CD14-positive monocyte (primary cell): ENCODE results near the gene CEP290. TPM values are rescaled to one million over a fixed set of nuclear protein-coding genes. Genes with fewer than 3 reads are reported as not detected.

ENCODE experiments used
- DNase-seq, 3 donors: peaks; one replicate each; pipeline ENCODE4 v3.0.0-alpha.2; 2011 to 2022
- H2AFZ ChIP-seq: 2 replicates; pipeline ENCODE4 v1.6.0; 2012; ENCODE audit warnings: mild to moderate bottlenecking, low read depth, low read length, inconsistent platforms; ENCODE audit not compliant: insufficient read depth, poor library complexity, severe bottlenecking
- H3K27ac ChIP-seq, 2 donors: 1 replicate in 1 of 2; 2 replicates in 1 of 2; pipeline ENCODE4 v1.5.1; 2012 to 2013; ENCODE audit warnings: low read length in 2 of 2, control low read depth in 1 of 2, inconsistent platforms in 1 of 2, low read depth in 1 of 2, mild to moderate bottlenecking in 1 of 2
- H3K27me3 ChIP-seq, 2 donors: one replicate each; pipeline versions ENCODE4 v1.6.0 to v1.6.1; 2011 to 2013; ENCODE audit warnings: low read length in 2 of 2; ENCODE audit not compliant: control insufficient read depth in 2 of 2, insufficient read depth in 2 of 2
- H3K36me3 ChIP-seq, 2 donors: replicated peaks in 1 of 2; 1 replicate in 1 of 2; 2 replicates in 1 of 2; pipeline versions ENCODE4 v1.5.1 to v1.6.1; 2012 to 2013; ENCODE audit warnings: low read length in 2 of 2, control low read depth in 1 of 2, inconsistent platforms in 1 of 2, mild to moderate bottlenecking in 1 of 2; ENCODE audit not compliant: insufficient read depth in 2 of 2, control insufficient read depth in 1 of 2
- H3K4me1 ChIP-seq, 2 donors: 1 replicate in 1 of 2; 2 replicates in 1 of 2; pipeline versions ENCODE4 v1.5.1 to v1.6.1; 2012 to 2013; ENCODE audit warnings: low read length in 2 of 2, control low read depth in 1 of 2, inconsistent platforms in 1 of 2, mild to moderate bottlenecking in 1 of 2, moderate library complexity in 1 of 2; ENCODE audit not compliant: insufficient read depth in 2 of 2, control insufficient read depth in 1 of 2
- H3K4me2 ChIP-seq: replicated peaks from 2 replicates; pipeline ENCODE3; 2012; ENCODE audit warnings: low read length, moderate library complexity, mild to moderate bottlenecking; ENCODE audit not compliant: poor library complexity, severe bottlenecking; ENCODE audit errors: extremely low read depth
- H3K4me3 ChIP-seq, 3 experiments: fragments of 200-600 bp in 1 of 3; sonication (generic) in 1 of 3; replicated peaks in 1 of 3; 1 replicate in 2 of 3; 2 replicates in 1 of 3; pipeline ENCODE4 v1.5.1; 2011 to 2013; ENCODE audit warnings: low read length in 3 of 3, mild to moderate bottlenecking in 3 of 3, control low read depth in 2 of 3, low read depth in 2 of 3, inconsistent platforms in 1 of 3, moderate library complexity in 1 of 3
- H3K79me2 ChIP-seq: 2 replicates; pipeline ENCODE4 v1.6.0; 2012; ENCODE audit warnings: mild to moderate bottlenecking, control low read depth, inconsistent platforms, low read length, moderate library complexity; ENCODE audit not compliant: insufficient read depth
- H3K9ac ChIP-seq: 2 replicates; pipeline ENCODE4 v1.6.0; 2017; ENCODE audit warnings: low read length, mild to moderate bottlenecking; ENCODE audit not compliant: insufficient read depth, poor library complexity, severe bottlenecking
- H3K9me3 ChIP-seq, 2 donors: replicated peaks in 1 of 2; 1 replicate in 1 of 2; 2 replicates in 1 of 2; pipeline versions ENCODE4 v1.5.1 to v1.6.1; 2012 to 2013; ENCODE audit warnings: low read length in 2 of 2, control low read depth in 1 of 2; ENCODE audit not compliant: control insufficient read depth in 1 of 2, insufficient read depth in 1 of 2
- H4K20me1 ChIP-seq: 2 replicates; pipeline ENCODE4 v1.6.0; 2012; ENCODE audit warnings: mild to moderate bottlenecking, low read length, control low read depth, moderate library complexity; ENCODE audit not compliant: insufficient read depth
- H3K27ac Mint-ChIP-seq, 7 donors: one replicate each; pipeline ENCODE4 v1.8.0; 2020; ENCODE audit warnings: mild to moderate bottlenecking in 7 of 7, mixed read lengths in 7 of 7, moderate library complexity in 6 of 7, inconsistent platforms in 2 of 7
- H3K27me3 Mint-ChIP-seq, 3 donors: one replicate each; pipeline ENCODE4 v1.8.0; 2021 to 2022; ENCODE audit warnings: low read depth in 3 of 3, mild to moderate bottlenecking in 3 of 3, mixed read lengths in 3 of 3, moderate library complexity in 3 of 3, inconsistent platforms in 1 of 3
- H3K36me3 Mint-ChIP-seq, 2 donors: one replicate each; pipeline ENCODE4 v1.8.0; 2020; ENCODE audit warnings: mixed read lengths in 2 of 2, inconsistent platforms in 1 of 2, mild to moderate bottlenecking in 1 of 2
- H3K4me1 Mint-ChIP-seq: one replicate; pipeline ENCODE4 v1.8.0; 2020; ENCODE audit warnings: mild to moderate bottlenecking, mixed read lengths
- H3K4me3 Mint-ChIP-seq, 2 donors: one replicate each; pipeline ENCODE4 v1.8.0; 2020; ENCODE audit warnings: mild to moderate bottlenecking in 2 of 2, mixed read lengths in 2 of 2, moderate library complexity in 1 of 2
- H3K9me3 Mint-ChIP-seq, 7 donors: one replicate each; pipeline ENCODE4 v1.8.0; 2020 to 2022; ENCODE audit warnings: mixed read lengths in 7 of 7, mild to moderate bottlenecking in 6 of 7, moderate library complexity in 6 of 7, inconsistent platforms in 2 of 7
- WGBS: methylation state at CpG from one replicate; pipeline ENCODE4 v1.1.5; 2013; ENCODE audit warnings: missing lambda C conversion rate; ENCODE audit not compliant: insufficient coverage; 5-methylcytosine and 5-hydroxymethylcytosine counted together
- intact Hi-C, 2 donors: fragments of 100-400 bp; cut with micrococcal nuclease; formaldehyde crosslinking; loops; one replicate each; pipeline versions ENCODE4 v1.15.0 to v1.15.1; 2023
- polyA plus RNA-seq, 3 donors: library from polyadenylated mRNA; depleted of rRNA in 1 of 3; unstranded in 2 of 3; stranded (reverse) in 1 of 3; fragments of 300-500 nt in 2 of 3; fragments of >200 nt in 1 of 3; fragmentation: Illumina TruSeq in 2 of 3; gene quantifications; 1 replicate in 2 of 3; 2 replicates in 1 of 3; pipeline ENCODE4 v1.2.3, GENCODE V29; 2012 to 2021
- TF ChIP-seq, protein P1 (sequence below): fragments of 200-600 bp; IDR thresholded peaks from one replicate; pipeline ENCODE4 v1.8.0; 2022; ENCODE audit warnings: antibody characterized with exemption, mild to moderate bottlenecking

Gene CEP290
- polyA plus RNA-seq, 3 donors, result 0.55 to 1.5 (median 0.71) TPM

DNA sequence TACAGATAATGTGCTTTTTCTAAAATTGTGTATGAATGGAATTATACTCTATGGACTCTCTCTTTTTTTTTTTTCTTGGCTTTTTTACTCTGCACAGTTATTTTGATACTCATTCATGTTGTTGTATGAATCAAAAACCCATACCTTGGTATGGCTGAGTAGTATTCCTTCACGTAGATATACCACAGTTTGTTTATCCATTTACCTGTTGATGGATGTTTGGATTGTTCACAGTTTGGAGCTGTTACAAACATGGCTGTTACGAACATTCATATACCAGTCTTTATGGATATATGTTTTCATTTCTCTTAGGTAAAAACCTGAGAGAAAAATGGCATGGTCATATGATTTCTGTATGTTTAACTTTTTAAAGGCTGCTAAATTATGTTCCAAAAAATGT lies 43.4 kb upstream of the CEP290 start:
- Histone ChIP-seq H4K20me1 (no peaks in the 10 kb centered on the region), H3K27ac (no peak overlapping the region), H2AFZ (no peak overlapping the region), H3K4me2 (no peak overlapping the region), H3K9me3 (no peaks in the 10 kb centered on the region), H3K4me1 (no peaks in the 10 kb centered on the region), H3K9ac (no peak overlapping the region), H3K79me2 (no peaks in the 10 kb centered on the region), H3K4me3 (no peak overlapping the region), H3K36me3 (peaks cover 0 to 33% of the 10 kb centered on the region in 2 donors), H3K27me3 (no peaks in the 10 kb centered on the region)
- Mint-ChIP-seq H3K4me3 (no peak overlapping the region), H3K27me3 (no peaks in the 10 kb centered on the region), H3K9me3 (peaks cover 0 to 8% (median 1%) of the 10 kb centered on the region in 7 donors), H3K27ac (no peak overlapping the region), H3K36me3 (peaks cover 20 to 28% of the 10 kb centered on the region in 2 donors), H3K4me1 (no peaks in the 10 kb centered on the region)
- DNase-seq, result no peak
- WGBS, result no CpG with 5 or more reads among the region's 2 CpGs
- intact Hi-C loops, result no loop called here
- TF ChIP-seq, protein P1, sequence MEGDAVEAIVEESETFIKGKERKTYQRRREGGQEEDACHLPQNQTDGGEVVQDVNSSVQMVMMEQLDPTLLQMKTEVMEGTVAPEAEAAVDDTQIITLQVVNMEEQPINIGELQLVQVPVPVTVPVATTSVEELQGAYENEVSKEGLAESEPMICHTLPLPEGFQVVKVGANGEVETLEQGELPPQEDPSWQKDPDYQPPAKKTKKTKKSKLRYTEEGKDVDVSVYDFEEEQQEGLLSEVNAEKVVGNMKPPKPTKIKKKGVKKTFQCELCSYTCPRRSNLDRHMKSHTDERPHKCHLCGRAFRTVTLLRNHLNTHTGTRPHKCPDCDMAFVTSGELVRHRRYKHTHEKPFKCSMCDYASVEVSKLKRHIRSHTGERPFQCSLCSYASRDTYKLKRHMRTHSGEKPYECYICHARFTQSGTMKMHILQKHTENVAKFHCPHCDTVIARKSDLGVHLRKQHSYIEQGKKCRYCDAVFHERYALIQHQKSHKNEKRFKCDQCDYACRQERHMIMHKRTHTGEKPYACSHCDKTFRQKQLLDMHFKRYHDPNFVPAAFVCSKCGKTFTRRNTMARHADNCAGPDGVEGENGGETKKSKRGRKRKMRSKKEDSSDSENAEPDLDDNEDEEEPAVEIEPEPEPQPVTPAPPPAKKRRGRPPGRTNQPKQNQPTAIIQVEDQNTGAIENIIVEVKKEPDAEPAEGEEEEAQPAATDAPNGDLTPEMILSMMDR, result no peak

DNA sequence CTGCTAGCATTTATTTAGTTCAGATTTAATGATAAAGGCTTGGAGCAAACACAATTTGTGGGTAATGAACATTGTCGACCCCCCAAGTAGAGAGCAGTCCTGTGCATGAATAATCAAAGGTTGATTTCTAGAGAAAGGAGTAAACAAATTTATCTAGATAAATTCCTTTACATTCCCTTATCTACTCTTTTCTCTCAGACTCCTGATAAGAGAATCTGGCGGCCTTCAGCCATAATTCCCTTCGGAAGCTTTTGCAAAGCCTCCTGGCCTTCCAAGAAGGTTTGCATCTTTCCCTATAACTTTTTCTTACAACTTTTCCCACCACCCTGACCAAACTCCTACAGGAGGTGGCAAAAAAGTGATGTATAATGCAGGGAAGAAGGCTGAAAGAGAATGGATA lies 42.3 kb upstream of the CEP290 start:
- Histone ChIP-seq H3K9ac (no peak overlapping the region), H3K4me2 (no peak overlapping the region), H3K27me3 (no peaks in the 10 kb centered on the region), H4K20me1 (no peaks in the 10 kb centered on the region), H3K36me3 (peaks cover 2 to 43% of the 10 kb centered on the region in 2 donors), H3K4me3 (no peak overlapping the region), H2AFZ (no peak overlapping the region), H3K79me2 (no peaks in the 10 kb centered on the region), H3K9me3 (no peaks in the 10 kb centered on the region), H3K4me1 (no peaks in the 10 kb centered on the region), H3K27ac (no peak overlapping the region)
- TF ChIP-seq, protein P1, result no peak
- H3K4me3 Mint-ChIP-seq, result no peak overlapping the region
- DNase-seq, result no peak
- H3K4me1 Mint-ChIP-seq, result no peaks in the 10 kb centered on the region
- H3K27ac Mint-ChIP-seq, result no peak overlapping the region
- H3K27me3 Mint-ChIP-seq, result no peaks in the 10 kb centered on the region
- peaks cover 28 to 39% of the 10 kb centered on the region in 2 donors for H3K36me3 Mint-ChIP-seq
- WGBS, result no CpG with 5 or more reads among the region's 3 CpGs
- H3K9me3 Mint-ChIP-seq, result peaks cover 0 to 8% (median 1%) of the 10 kb centered on the region in 7 donors
- intact Hi-C loops, result no loop called here
